Measurements from ENCODE around the gene HDAC10.
A peak's percentile ranks its signal among the peaks of the same experiment; 100 is the strongest.

- TF ChIP-seq POLR2A (IDR thresholded peaks at IDR 0.05): no peak
- TF ChIP-seq, protein P1, sequence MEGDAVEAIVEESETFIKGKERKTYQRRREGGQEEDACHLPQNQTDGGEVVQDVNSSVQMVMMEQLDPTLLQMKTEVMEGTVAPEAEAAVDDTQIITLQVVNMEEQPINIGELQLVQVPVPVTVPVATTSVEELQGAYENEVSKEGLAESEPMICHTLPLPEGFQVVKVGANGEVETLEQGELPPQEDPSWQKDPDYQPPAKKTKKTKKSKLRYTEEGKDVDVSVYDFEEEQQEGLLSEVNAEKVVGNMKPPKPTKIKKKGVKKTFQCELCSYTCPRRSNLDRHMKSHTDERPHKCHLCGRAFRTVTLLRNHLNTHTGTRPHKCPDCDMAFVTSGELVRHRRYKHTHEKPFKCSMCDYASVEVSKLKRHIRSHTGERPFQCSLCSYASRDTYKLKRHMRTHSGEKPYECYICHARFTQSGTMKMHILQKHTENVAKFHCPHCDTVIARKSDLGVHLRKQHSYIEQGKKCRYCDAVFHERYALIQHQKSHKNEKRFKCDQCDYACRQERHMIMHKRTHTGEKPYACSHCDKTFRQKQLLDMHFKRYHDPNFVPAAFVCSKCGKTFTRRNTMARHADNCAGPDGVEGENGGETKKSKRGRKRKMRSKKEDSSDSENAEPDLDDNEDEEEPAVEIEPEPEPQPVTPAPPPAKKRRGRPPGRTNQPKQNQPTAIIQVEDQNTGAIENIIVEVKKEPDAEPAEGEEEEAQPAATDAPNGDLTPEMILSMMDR (IDR thresholded peaks at IDR 0.05): peak in 1 of 7 experiments; percentile 12
Observed at GRCh38 chr22:50246242-50247175, 4.6 kb downstream of the HDAC10 start.

All from body of pancreas (tissue), 4 donors.